ENCODE measurements around the gene PPP1R12C.

DNA sequence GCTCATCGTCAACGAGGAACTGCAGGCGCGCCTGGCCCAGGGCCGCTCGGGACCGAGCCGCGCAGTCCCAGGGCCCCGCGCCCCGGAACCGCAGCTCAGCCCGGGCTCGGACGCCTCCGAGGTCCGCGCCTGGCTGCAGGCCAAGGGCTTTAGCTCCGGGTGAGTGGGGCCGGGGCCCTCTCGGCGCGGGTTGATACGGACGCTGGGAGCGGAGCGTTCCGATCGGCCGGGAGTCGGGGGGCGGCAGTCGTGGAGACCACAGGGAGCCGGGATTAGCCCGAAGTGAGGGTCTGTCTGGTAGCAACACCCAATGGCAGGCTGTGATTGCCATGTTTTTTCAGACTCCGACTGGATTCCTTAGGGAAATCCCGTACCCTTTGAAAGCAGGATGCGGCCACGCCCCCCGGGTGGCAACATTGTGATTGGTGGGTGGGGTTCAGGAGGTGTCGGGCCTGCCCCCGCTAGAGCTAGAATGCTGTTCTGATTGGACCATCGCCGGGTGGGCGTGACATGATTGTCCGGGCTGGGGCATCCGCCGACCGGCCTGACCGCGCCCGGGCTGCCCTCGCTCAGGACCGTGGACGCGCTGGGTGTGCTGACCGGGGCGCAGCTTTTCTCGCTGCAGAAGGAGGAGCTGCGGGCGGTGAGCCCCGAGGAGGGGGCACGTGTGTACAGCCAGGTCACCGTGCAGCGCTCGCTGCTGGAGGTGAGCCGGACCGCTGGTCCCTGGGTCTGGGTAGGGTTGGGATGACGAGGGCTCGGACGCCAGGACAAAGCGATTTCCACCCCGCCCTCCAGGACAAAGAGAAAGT, 30.5 kb downstream of the PPP1R12C start:
- TF ChIP-seq, protein P1, sequence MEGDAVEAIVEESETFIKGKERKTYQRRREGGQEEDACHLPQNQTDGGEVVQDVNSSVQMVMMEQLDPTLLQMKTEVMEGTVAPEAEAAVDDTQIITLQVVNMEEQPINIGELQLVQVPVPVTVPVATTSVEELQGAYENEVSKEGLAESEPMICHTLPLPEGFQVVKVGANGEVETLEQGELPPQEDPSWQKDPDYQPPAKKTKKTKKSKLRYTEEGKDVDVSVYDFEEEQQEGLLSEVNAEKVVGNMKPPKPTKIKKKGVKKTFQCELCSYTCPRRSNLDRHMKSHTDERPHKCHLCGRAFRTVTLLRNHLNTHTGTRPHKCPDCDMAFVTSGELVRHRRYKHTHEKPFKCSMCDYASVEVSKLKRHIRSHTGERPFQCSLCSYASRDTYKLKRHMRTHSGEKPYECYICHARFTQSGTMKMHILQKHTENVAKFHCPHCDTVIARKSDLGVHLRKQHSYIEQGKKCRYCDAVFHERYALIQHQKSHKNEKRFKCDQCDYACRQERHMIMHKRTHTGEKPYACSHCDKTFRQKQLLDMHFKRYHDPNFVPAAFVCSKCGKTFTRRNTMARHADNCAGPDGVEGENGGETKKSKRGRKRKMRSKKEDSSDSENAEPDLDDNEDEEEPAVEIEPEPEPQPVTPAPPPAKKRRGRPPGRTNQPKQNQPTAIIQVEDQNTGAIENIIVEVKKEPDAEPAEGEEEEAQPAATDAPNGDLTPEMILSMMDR (IDR thresholded peaks at IDR 0.05), result no peak
- TF ChIP-seq POLR2A (IDR thresholded peaks at IDR 0.05), result no peak

Measured in testis (tissue), 2 donors.